ENCODE results near the gene DDX17.

DNA sequence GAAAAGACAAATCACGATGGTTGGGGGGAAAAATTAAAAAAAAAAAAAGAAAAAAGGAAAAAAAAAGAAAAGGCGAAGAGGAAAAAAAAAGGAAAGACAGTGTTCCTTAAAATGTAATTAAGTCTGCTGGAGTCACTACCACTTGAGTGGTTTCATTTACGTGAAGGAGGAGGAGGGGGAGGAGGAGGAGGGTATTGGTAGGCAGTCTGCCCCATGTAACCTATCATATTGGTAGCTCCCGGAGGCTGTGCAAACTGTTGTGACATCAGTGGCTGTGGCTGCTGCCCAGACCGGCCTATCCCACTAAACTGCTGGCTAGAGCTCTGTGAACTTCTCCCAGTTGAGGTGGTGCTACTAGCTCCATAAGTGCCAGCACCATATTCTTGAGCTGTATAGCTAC lies 20.3 kb downstream of the DDX17 start:
- TF ChIP-seq BHLHE40 (IDR thresholded peaks at IDR 0.05; ENCODE audit: borderline replicate concordance), result no peak
- no peak for TF ChIP-seq ARNT (IDR thresholded peaks at IDR 0.05)
- no peak for TF ChIP-seq ELF4 (IDR thresholded peaks at IDR 0.05)
- TF ChIP-seq, protein P1, sequence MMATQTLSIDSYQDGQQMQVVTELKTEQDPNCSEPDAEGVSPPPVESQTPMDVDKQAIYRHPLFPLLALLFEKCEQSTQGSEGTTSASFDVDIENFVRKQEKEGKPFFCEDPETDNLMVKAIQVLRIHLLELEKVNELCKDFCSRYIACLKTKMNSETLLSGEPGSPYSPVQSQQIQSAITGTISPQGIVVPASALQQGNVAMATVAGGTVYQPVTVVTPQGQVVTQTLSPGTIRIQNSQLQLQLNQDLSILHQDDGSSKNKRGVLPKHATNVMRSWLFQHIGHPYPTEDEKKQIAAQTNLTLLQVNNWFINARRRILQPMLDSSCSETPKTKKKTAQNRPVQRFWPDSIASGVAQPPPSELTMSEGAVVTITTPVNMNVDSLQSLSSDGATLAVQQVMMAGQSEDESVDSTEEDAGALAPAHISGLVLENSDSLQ (IDR thresholded peaks at IDR 0.05), result no peak

All from HEK293T (cell line).